Femur (tissue), 1 donor: ENCODE results near the gene METAP2.

Experiments used
- DNase-seq: peaks from one replicate; pipeline ENCODE4 v3.0.0-alpha.2; 2017

Gene METAP2

GRCh38 chr12:95516757-95517156 lies 42.8 kb downstream of the METAP2 start:
- no peak for DNase-seq

GRCh38 chr12:95517246-95517645 lies 43.3 kb downstream of the METAP2 start:
- DNase-seq: no peak

GRCh38 chr12:95518944-95519343 lies 45.0 kb downstream of the METAP2 start:
- DNase-seq: no peak

GRCh38 chr12:95520816-95521215 lies 46.9 kb downstream of the METAP2 start:
- no peak for DNase-seq

GRCh38 chr12:95522692-95523091 lies 48.7 kb downstream of the METAP2 start:
- no peak for DNase-seq

- DNase-seq: no peak
Measured at GRCh38 chr12:95528431-95528830, 54.5 kb downstream of the METAP2 start.

- DNase-seq: no peak
Measured at GRCh38 chr12:95529693-95530225, 55.8 kb downstream of the METAP2 start.

GRCh38 chr12:95532851-95533250 lies 58.9 kb downstream of the METAP2 start:
- no peak for DNase-seq

- DNase-seq: no peak
Measured at GRCh38 chr12:95533985-95534384, 60.0 kb downstream of the METAP2 start.

GRCh38 chr12:95538006-95538405 lies 64.1 kb downstream of the METAP2 start:
- no peak for DNase-seq

- no peak for DNase-seq
Measured at GRCh38 chr12:95538656-95539055, 64.7 kb downstream of the METAP2 start.

GRCh38 chr12:95541436-95541835 lies 67.5 kb downstream of the METAP2 start:
- DNase-seq: no peak

- no peak for DNase-seq
Measured at GRCh38 chr12:95543305-95543704, 69.4 kb downstream of the METAP2 start.

GRCh38 chr12:95544756-95545155 lies 70.8 kb downstream of the METAP2 start:
- no peak for DNase-seq

GRCh38 chr12:95545303-95545702 lies 71.4 kb downstream of the METAP2 start:
- no peak for DNase-seq

GRCh38 chr12:95545731-95546490 lies 72.0 kb downstream of the METAP2 start:
- DNase-seq: no peak

GRCh38 chr12:95546491-95546813 lies 72.5 kb downstream of the METAP2 start:
- DNase-seq: no peak

GRCh38 chr12:95547522-95548055 lies 73.6 kb downstream of the METAP2 start:
- DNase-seq: no peak

- peak; percentile 29 for DNase-seq
Measured at GRCh38 chr12:95548056-95548538, 74.1 kb downstream of the METAP2 start.

GRCh38 chr12:95548539-95549391 lies 74.8 kb downstream of the METAP2 start:
- DNase-seq: peak; percentile 46

- no peak for DNase-seq
Measured at GRCh38 chr12:95549392-95550084, 75.6 kb downstream of the METAP2 start.

GRCh38 chr12:95551305-95551704 lies 77.4 kb downstream of the METAP2 start, which contains the start of gene USP44:
Gene USP44, minus strand, starts transcription at chr12:95551476. Its CDS starts 17,220 bp downstream, at chr12:95534256.
- no peak for DNase-seq
